SK-N-SH (cell line): ENCODE data around the gene ZYG11B. TPM values are rescaled to one million over a fixed set of nuclear protein-coding genes. Genes with fewer than 3 reads are reported as not detected.

Source experiments
- CTCF ChIA-PET: fragments of 300-600, 350-600 bp; formaldehyde crosslinking; extraction: SDS; loops from one replicate; lab custom pipeline; 2021; lab: Yijun Ruan, JAX
- POLR2A ChIA-PET: fragments of 350-600 bp; sonication (Branson Sonifier 250); formaldehyde crosslinking; extraction: SDS; loops from one replicate; lab custom pipeline; 2020; ENCODE audit warnings: antibody characterized with exemption, inconsistent platforms; lab: Yijun Ruan, JAX
- DNase-seq: peaks from one replicate; pipeline ENCODE4 v3.0.0; 2012
- H2AFZ ChIP-seq: fragments of 200-600 bp; sonication (generic); 2 replicates; pipeline ENCODE4 v1.8.1; 2016; ENCODE audit warnings: antibody characterized with exemption, mild to moderate bottlenecking, low read depth
- H3F3A ChIP-seq: fragments of 200-600 bp; sonication (generic); replicated peaks from 2 replicates; pipeline ENCODE3; 2016; ENCODE audit warnings: antibody characterized with exemption, mild to moderate bottlenecking; ENCODE audit not compliant: insufficient read depth
- H3K27ac ChIP-seq, 2 experiments: fragments of 200-500 bp in 1 of 2; fragments of 200-600 bp in 1 of 2; sonication (Bioruptor generic) in 1 of 2; sonication (generic), shearing (Covaris generic) in 1 of 2; 2 replicates each; pipeline versions ENCODE4 v1.5.1 to v1.6.1; 2014 to 2016; ENCODE audit warnings: low read depth in 2 of 2, inconsistent platforms in 1 of 2, low read length in 1 of 2, mild to moderate bottlenecking in 1 of 2, mixed read lengths in 1 of 2
- H3K27me3 ChIP-seq: fragments of 200-600 bp; sonication (generic), shearing (Covaris generic); 2 replicates; pipeline ENCODE4 v1.6.1; 2016; ENCODE audit warnings: mixed run types; ENCODE audit not compliant: insufficient read depth
- H3K36me3 ChIP-seq, 2 experiments: fragments of 200-500 bp in 1 of 2; fragments of 200-600 bp in 1 of 2; sonication (Bioruptor generic) in 1 of 2; sonication (generic) in 1 of 2; replicated peaks in 1 of 2; 2 replicates each; pipeline versions ENCODE3 to v1.5.1; 2014 to 2016; ENCODE audit warnings: low read length in 1 of 2, mild to moderate bottlenecking in 1 of 2; ENCODE audit not compliant: insufficient read depth in 2 of 2, control insufficient read depth in 1 of 2
- H3K4me1 ChIP-seq, 2 experiments: fragments of 200-500 bp in 1 of 2; fragments of 200-600 bp in 1 of 2; sonication (Bioruptor generic) in 1 of 2; sonication (generic), shearing (Covaris generic) in 1 of 2; 2 replicates each; pipeline versions ENCODE4 v1.5.1 to v1.6.1; 2014 to 2016; ENCODE audit warnings: low read depth in 1 of 2, low read length in 1 of 2, mixed run types in 1 of 2; ENCODE audit not compliant: insufficient read depth in 2 of 2, control insufficient read depth in 1 of 2
- H3K4me2 ChIP-seq: fragments of 200-600 bp; sonication (generic), shearing (Covaris generic); 2 replicates; pipeline ENCODE4 v1.6.1; 2017; ENCODE audit warnings: mixed run types
- H3K4me3 ChIP-seq, 2 experiments: fragments of 200-500 bp in 1 of 2; fragments of 200-600 bp in 1 of 2; sonication (Bioruptor generic) in 1 of 2; sonication (generic), shearing (Covaris generic) in 1 of 2; 2 replicates each; pipeline versions ENCODE4 v1.5.1 to v1.8.1; 2014 to 2016; ENCODE audit warnings: low read depth in 2 of 2, inconsistent platforms in 1 of 2, low read length in 1 of 2, mild to moderate bottlenecking in 1 of 2, mixed read lengths in 1 of 2, moderate library complexity in 1 of 2
- H3K79me2 ChIP-seq: fragments of 200-600 bp; sonication (generic); 2 replicates; pipeline ENCODE4 v1.8.1; 2017; ENCODE audit warnings: mild to moderate bottlenecking; ENCODE audit not compliant: insufficient read depth
- H3K9ac ChIP-seq: fragments of 200-600 bp; sonication (generic); 2 replicates; pipeline ENCODE4 v1.6.1; 2017; ENCODE audit warnings: mixed run types
- H3K9me2 ChIP-seq: fragments of 200-600 bp; sonication (generic); 2 replicates; pipeline ENCODE4 v1.6.1; 2017; ENCODE audit warnings: mixed run types
- H3K9me3 ChIP-seq: fragments of 200-600 bp; sonication (generic); 2 replicates; pipeline ENCODE4 v1.6.1; 2017; ENCODE audit warnings: mixed run types, mild to moderate bottlenecking, moderate library complexity
- H4K20me1 ChIP-seq: fragments of 200-600 bp; sonication (generic); 2 replicates; pipeline ENCODE4 v1.6.1; 2017; ENCODE audit warnings: mild to moderate bottlenecking, mixed run types; ENCODE audit not compliant: insufficient read depth
- CTCF ChIP-seq: fragments of 200-600 bp; sonication (generic); IDR thresholded peaks from 2 replicates; pipeline ENCODE4 v1.6.1; 2017; ENCODE audit warnings: antibody characterized with exemption, mild to moderate bottlenecking, moderate library complexity
- ELF1 ChIP-seq: IDR thresholded peaks from 2 replicates; pipeline ENCODE4 v1.4.0; 2012
- EP300 ChIP-seq, 2 experiments: IDR thresholded peaks; 2 replicates each; pipeline versions ENCODE4 v1.4.0 to v1.6.1; 2012; ENCODE audit warnings: borderline replicate concordance in 1 of 2, low read depth in 1 of 2, low read length in 1 of 2
- FOSL2 ChIP-seq: IDR thresholded peaks from 2 replicates; pipeline ENCODE4 v1.4.0; 2012; ENCODE audit warnings: low read depth, mild to moderate bottlenecking, moderate library complexity, borderline replicate concordance
- FOXJ3 ChIP-seq: sonication (generic); formaldehyde crosslinking; IDR thresholded peaks from 2 replicates; pipeline ENCODE4 v1.5.1; 2020; ENCODE audit warnings: mild to moderate bottlenecking, missing genetic modification reagents
- FOXM1 ChIP-seq: IDR thresholded peaks from 2 replicates; pipeline ENCODE4 v1.4.0; 2012; ENCODE audit warnings: low read depth, mild to moderate bottlenecking
- GABPA ChIP-seq: IDR thresholded peaks from 2 replicates; pipeline ENCODE4 v1.4.0; 2012; ENCODE audit warnings: low read depth, mild to moderate bottlenecking
- GATA2 ChIP-seq: sonication (generic); formaldehyde crosslinking; IDR thresholded peaks from 2 replicates; pipeline ENCODE4 v1.5.0; 2020; ENCODE audit warnings: mild to moderate bottlenecking, missing genetic modification reagents
- MAX ChIP-seq: IDR thresholded peaks from 2 replicates; pipeline ENCODE4 v1.4.0; 2012; ENCODE audit warnings: low read depth
- MEF2A ChIP-seq: IDR thresholded peaks from 2 replicates; pipeline ENCODE4 v1.4.0; 2012; ENCODE audit warnings: low read depth, borderline replicate concordance
- MXI1 ChIP-seq: IDR thresholded peaks from 2 replicates; pipeline ENCODE4 v1.6.1; 2012; ENCODE audit warnings: mild to moderate bottlenecking, low read depth, low read length, improper control_type of control experiment
- POLR2AphosphoS5 ChIP-seq: IDR thresholded peaks from 2 replicates; pipeline ENCODE4 v1.6.1; 2012; ENCODE audit warnings: low read depth, low read length
- RCOR1 ChIP-seq: fragments of 150-350 bp; IDR thresholded peaks from 2 replicates; pipeline ENCODE4 v1.6.1; 2017; ENCODE audit warnings: antibody characterized with exemption, low read length
- RFX5 ChIP-seq: IDR thresholded peaks from 2 replicates; pipeline ENCODE4 v1.6.1; 2012; ENCODE audit warnings: mild to moderate bottlenecking, improper control_type of control experiment, low read length
- SMC3 ChIP-seq: IDR thresholded peaks from 2 replicates; pipeline ENCODE4 v1.6.1; 2012; ENCODE audit warnings: low read depth, low read length, improper control_type of control experiment
- TAF1 ChIP-seq: IDR thresholded peaks from 2 replicates; pipeline ENCODE4 v1.6.1; 2012; ENCODE audit warnings: low read depth, mild to moderate bottlenecking, low read length, moderate library complexity, borderline replicate concordance
- TCF12 ChIP-seq: IDR thresholded peaks from 2 replicates; pipeline ENCODE4 v1.4.0; 2012
- TEAD4 ChIP-seq: IDR thresholded peaks from 2 replicates; pipeline ENCODE4 v1.4.0; 2012; ENCODE audit warnings: mild to moderate bottlenecking, borderline replicate concordance; ENCODE audit not compliant: insufficient read depth
- USF1 ChIP-seq: IDR thresholded peaks from 2 replicates; pipeline ENCODE4 v1.4.0; 2012; ENCODE audit warnings: low read depth, borderline replicate concordance
- YY1 ChIP-seq: IDR thresholded peaks from 2 replicates; pipeline ENCODE4 v1.4.0; 2012; ENCODE audit warnings: low read depth, mild to moderate bottlenecking
- WGBS: methylation state at CpG from one replicate; pipeline ENCODE4 v1.1.6; 2017; ENCODE audit warnings: low lambda C conversion rate; 5-methylcytosine and 5-hydroxymethylcytosine counted together
- polyA plus RNA-seq, 3 experiments: library from polyadenylated mRNA; depleted of rRNA; stranded (reverse); fragments of >200 nt; gene quantifications; 2 replicates each; pipeline ENCODE4 v1.2.3, GENCODE V29; 2012

ZYG11B gene
- polyA plus RNA-seq, 1 of the 3 experiments (the other 2 are of a cell fraction): 5.8 TPM

- H3K9ac ChIP-seq: no peak overlapping the region
- H3F3A ChIP-seq: no peaks in the 10 kb centered on the region
- no peaks in the 10 kb centered on the region for H4K20me1 ChIP-seq
- H3K4me1 ChIP-seq: peaks cover 4 to 7% of the 10 kb centered on the region in 2 experiments; a peak in 1 of 4 replicates
- CTCF ChIA-PET: interaction anchor here (2.8 kb wide), 1 partner anchor 9 kb away, joined by 9 read pairs; no protein-coding TSS in a partner anchor
- H3K9me2 ChIP-seq: no peaks in the 10 kb centered on the region
- H3K9me3 ChIP-seq: no peaks in the 10 kb centered on the region
- POLR2A ChIA-PET: no interaction called here
- no peak overlapping the region for H2AFZ ChIP-seq
- no peak for DNase-seq
- H3K36me3 ChIP-seq: no peaks in the 10 kb centered on the region
- no peaks in the 10 kb centered on the region for H3K79me2 ChIP-seq
- H3K4me2 ChIP-seq: no peak overlapping the region
- H3K27ac ChIP-seq: peak overlapping the region in 1 of 2 experiments; percentile 45; a peak in 1 of 4 replicates
- 68% methylated on average over 6 of the region's 6 CpGs for WGBS
- no peaks in the 10 kb centered on the region for H3K27me3 ChIP-seq
- H3K4me3 ChIP-seq: no peak overlapping the region
- TF ChIP-seq MAX (no peak), TEAD4 (no peak), MEF2A (no peak), GATA2 (CRISPR knock-in tag) (peak; percentile 4; the same call in 1 of the 2 replicates)
Measured at GRCh38 chr1:52677076-52677806, 49.0 kb upstream of the ZYG11B start.

GRCh38 chr1:52679048-52679447 is 47.2 kb upstream of the ZYG11B start:
- no peaks in the 10 kb centered on the region for H3F3A ChIP-seq
- 100% methylated on average over 1 of the region's 1 CpG for WGBS
- CTCF ChIA-PET: no interaction called here

More at GRCh38 chr1:52679048-52679447, 47.2 kb upstream of the ZYG11B start:
- no peak for DNase-seq
- POLR2A ChIA-PET: no interaction called here
- no peaks in the 10 kb centered on the region for H3K27me3 ChIP-seq
- no peaks in the 10 kb centered on the region for H4K20me1 ChIP-seq
- no peaks in the 10 kb centered on the region for H3K36me3 ChIP-seq
- no peaks in the 10 kb centered on the region for H3K79me2 ChIP-seq
- no peak overlapping the region for H3K9ac ChIP-seq
- TF ChIP-seq RFX5 (no peak), CTCF (no peak), YY1 (no peak), USF1 (no peak), FOXM1 (no peak), TCF12 (no peak), FOXJ3 (no peak), TAF1 (no peak), SMC3 (no peak), RCOR1 (no peak), GATA2 (CRISPR knock-in tag) (no peak), POLR2AphosphoS5 (no peak), TEAD4 (no peak), EP300 (IDR thresholded peaks at IDR 0.05; ENCODE audit: borderline replicate concordance in 1 of 2, low read depth in 1 of 2, low read length in 1 of 2) (no peak), GABPA (no peak), ELF1 (no peak), MXI1 (no peak), MAX (no peak), FOSL2 (no peak), MEF2A (no peak)
- no peaks in the 10 kb centered on the region for H3K9me3 ChIP-seq
- H3K4me2 ChIP-seq: no peak overlapping the region
- H3K27ac ChIP-seq: no peak overlapping the region
- no peak overlapping the region for H2AFZ ChIP-seq
- no peak overlapping the region for H3K4me3 ChIP-seq
- H3K9me2 ChIP-seq: no peaks in the 10 kb centered on the region
- H3K4me1 ChIP-seq: peaks cover 3 to 4% of the 10 kb centered on the region in 2 experiments; a peak in 1 of 4 replicates
